ENCODE measurements around the gene LRRD1. TPM values are rescaled to one million over a fixed set of nuclear protein-coding genes. Genes with fewer than 3 reads are reported as not detected.

The LRRD1 gene
- not detected in 5 replicates for total RNA-seq (2022; extraction: Qiagen RNA extraction; ENCODE audit: low read depth)

GRCh38 chr7:92178928-92179924 is at the start of gene LRRD1:
TSS of gene LRRD1 (minus strand) at chr7:92179142. CDS start at chr7:92165202, 13,940 bp downstream.

GRCh38 chr7:92134271-92135051 is 44.5 kb downstream of the LRRD1 start, which contains the start of gene CYP51A1:
TSS of gene CYP51A1 (minus strand) at chr7:92134477. CDS start at chr7:92134364, 113 bp downstream.

Other genes with a start within 250 kb of the LRRD1 start
- gene AKAP9, start 238.3 kb downstream of the LRRD1 start, total RNA-seq (2022; extraction: Qiagen RNA extraction; ENCODE audit: low read depth): 13.3 to 19.9 TPM (median 17.8 TPM) in 5 replicates
- gene CYP51A1, start 44.7 kb downstream of the LRRD1 start, total RNA-seq (2022; extraction: Qiagen RNA extraction; ENCODE audit: low read depth): 44.8 to 55.8 TPM (median 49.9 TPM) in 5 replicates
- gene KRIT1, start 66.8 kb upstream of the LRRD1 start, total RNA-seq (2022; extraction: Qiagen RNA extraction; ENCODE audit: low read depth): 24.3 to 32.0 TPM (median 26.6 TPM) in 5 replicates
- gene ANKIB1, start 66.8 kb upstream of the LRRD1 start, total RNA-seq (2022; extraction: Qiagen RNA extraction; ENCODE audit: low read depth): 16.7 to 25.3 TPM (median 22.1 TPM) in 5 replicates

All from A549 treated with DMSO at 1 μM for 4 hours (cell line).